Thoracic aorta (tissue), 2 donors: ENCODE results near the gene IFNAR2. TPM values are rescaled to one million over a fixed set of nuclear protein-coding genes. Genes with fewer than 3 reads are reported as not detected.

Experiments
- ATAC-seq: fragments of 150-250 bp; one replicate; pipeline ENCODE4 v1.8.0; 2017; ENCODE audit warnings: low read depth; ENCODE audit not compliant: insufficient number of reproducible peaks, low FRiP score
- DNase-seq: peaks from one replicate; pipeline ENCODE4 v3.0.0-alpha.2; 2020; ENCODE audit warnings: low spot score
- H3K27ac ChIP-seq, 2 donors: fragments of 200-600 bp; sonication (generic); 1 replicate in 1 of 2; 2 replicates in 1 of 2; pipeline ENCODE4 v1.5.1; 2016; ENCODE audit warnings: mild to moderate bottlenecking in 2 of 2, moderate library complexity in 2 of 2
- H3K27me3 ChIP-seq: fragments of 200-600 bp; sonication (generic); replicated peaks from 2 replicates; pipeline ENCODE4 v1.6.0; 2016; ENCODE audit warnings: mild to moderate bottlenecking; ENCODE audit not compliant: insufficient read depth
- H3K36me3 ChIP-seq: fragments of 200-600 bp; sonication (generic); one replicate; pipeline ENCODE4 v1.5.1; 2016
- H3K4me1 ChIP-seq, 2 donors: fragments of 200-600 bp; sonication (generic); 1 replicate in 1 of 2; 2 replicates in 1 of 2; pipeline versions ENCODE4 v1.5.1 to v1.6.0; 2016; ENCODE audit warnings: low read depth in 2 of 2, mild to moderate bottlenecking in 1 of 2; ENCODE audit not compliant: control insufficient read depth in 1 of 2
- H3K4me3 ChIP-seq: fragments of 200-600 bp; sonication (generic); 2 replicates; pipeline ENCODE4 v1.5.1; 2016; ENCODE audit warnings: mild to moderate bottlenecking
- H3K9me3 ChIP-seq: fragments of 200-600 bp; sonication (generic); 2 replicates; pipeline ENCODE4 v1.5.1; 2016
- CTCF ChIP-seq: fragments of 200-600 bp; sonication (generic); IDR thresholded peaks from one replicate; pipeline ENCODE4 v1.5.1; 2019; ENCODE audit warnings: antibody characterized with exemption
- total RNA-seq, 2 donors: library from RNA; depleted of rRNA; stranded (reverse); fragments of >200 nt; gene quantifications; one replicate each; pipeline versions ENCODE4 v1.1.0 to v1.2.3, GENCODE V29; 2016

Gene IFNAR2
- total RNA-seq, 2 donors from 2014 or later: 15.2 to 36.1 TPM

DNA sequence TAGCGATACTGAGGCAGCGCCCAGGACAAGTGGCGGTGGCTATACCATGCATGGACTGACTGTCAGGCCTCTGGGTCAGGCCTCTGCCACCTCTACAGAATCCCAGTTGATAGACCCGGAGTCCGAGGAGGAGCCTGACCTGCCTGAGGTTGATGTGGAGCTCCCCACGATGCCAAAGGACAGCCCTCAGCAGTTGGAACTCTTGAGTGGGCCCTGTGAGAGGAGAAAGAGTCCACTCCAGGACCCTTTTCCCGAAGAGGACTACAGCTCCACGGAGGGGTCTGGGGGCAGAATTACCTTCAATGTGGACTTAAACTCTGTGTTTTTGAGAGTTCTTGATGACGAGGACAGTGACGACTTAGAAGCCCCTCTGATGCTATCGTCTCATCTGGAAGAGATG lies 33.2 kb downstream of the IFNAR2 start:
- H3K27ac ChIP-seq: no peak overlapping the region
- DNase-seq (no peak), ATAC-seq (no peak)
- H3K4me3 ChIP-seq: no peak overlapping the region
- no peak for TF ChIP-seq CTCF
- no peaks in the 10 kb centered on the region for H3K27me3 ChIP-seq
- H3K9me3 ChIP-seq: no peaks in the 10 kb centered on the region
- H3K4me1 ChIP-seq: peaks cover 6 to 20% of the 10 kb centered on the region in 2 donors
- H3K36me3 ChIP-seq: peaks cover 5% of the 10 kb centered on the region

DNA sequence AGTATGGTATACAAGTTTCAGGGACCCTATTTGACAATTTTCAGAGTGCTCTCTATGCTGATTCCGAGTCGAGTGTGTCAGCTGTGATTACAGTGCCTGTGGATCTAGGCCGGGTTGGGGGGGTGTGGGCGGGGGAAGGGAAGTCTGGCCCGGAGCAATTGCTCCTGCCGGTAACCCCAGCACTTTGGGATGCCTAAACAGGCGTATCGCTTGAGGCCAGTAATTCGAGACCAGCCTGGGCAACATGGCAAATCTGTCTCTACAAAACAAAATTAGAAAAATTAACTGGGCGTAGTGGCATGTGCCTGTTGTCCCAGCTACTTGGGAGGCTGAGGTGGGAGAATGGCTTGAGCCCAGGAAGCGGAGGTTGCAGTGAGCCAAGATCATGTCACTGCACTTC lies 34.8 kb downstream of the IFNAR2 start:
- no peak overlapping the region for H3K4me3 ChIP-seq
- H3K4me1 ChIP-seq: peaks cover 6 to 23% of the 10 kb centered on the region in 2 donors
- H3K36me3 ChIP-seq: peaks cover 2% of the 10 kb centered on the region
- no peaks in the 10 kb centered on the region for H3K27me3 ChIP-seq
- DNase-seq (no peak), ATAC-seq (no peak)
- H3K9me3 ChIP-seq: no peaks in the 10 kb centered on the region
- no peak overlapping the region for H3K27ac ChIP-seq
- TF ChIP-seq CTCF: no peak

DNA sequence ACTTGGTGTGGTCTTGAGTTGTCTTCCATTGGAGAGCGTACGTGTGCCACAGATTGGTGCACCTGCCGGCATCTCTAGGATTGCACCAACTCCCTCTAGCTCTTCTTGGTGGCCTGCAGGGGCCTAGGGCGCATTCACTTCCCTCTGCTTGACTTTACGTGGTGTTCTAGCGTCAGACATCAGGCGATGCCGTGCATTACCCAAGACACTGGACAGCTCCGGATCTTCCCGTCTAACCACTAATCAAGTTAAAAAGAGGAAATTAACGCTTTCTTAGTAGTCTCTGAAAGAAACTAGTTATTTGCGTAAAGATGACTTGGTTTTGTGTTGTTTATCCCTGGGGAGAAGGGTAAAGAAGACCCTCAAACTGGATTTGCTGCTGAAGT lies 35.9 kb downstream of the IFNAR2 start:
- peaks cover 2% of the 10 kb centered on the region for H3K36me3 ChIP-seq
- H3K9me3 ChIP-seq: no peaks in the 10 kb centered on the region
- no peak for TF ChIP-seq CTCF
- H3K4me1 ChIP-seq: peaks cover 6 to 23% of the 10 kb centered on the region in 2 donors
- ATAC-seq (peak; percentile 23), DNase-seq (no peak)
- H3K27me3 ChIP-seq: no peaks in the 10 kb centered on the region
- peak overlapping the region; percentile 88 for H3K4me3 ChIP-seq
- H3K27ac ChIP-seq: peak overlapping the region in 1 of 2 donors; percentile 84

DNA sequence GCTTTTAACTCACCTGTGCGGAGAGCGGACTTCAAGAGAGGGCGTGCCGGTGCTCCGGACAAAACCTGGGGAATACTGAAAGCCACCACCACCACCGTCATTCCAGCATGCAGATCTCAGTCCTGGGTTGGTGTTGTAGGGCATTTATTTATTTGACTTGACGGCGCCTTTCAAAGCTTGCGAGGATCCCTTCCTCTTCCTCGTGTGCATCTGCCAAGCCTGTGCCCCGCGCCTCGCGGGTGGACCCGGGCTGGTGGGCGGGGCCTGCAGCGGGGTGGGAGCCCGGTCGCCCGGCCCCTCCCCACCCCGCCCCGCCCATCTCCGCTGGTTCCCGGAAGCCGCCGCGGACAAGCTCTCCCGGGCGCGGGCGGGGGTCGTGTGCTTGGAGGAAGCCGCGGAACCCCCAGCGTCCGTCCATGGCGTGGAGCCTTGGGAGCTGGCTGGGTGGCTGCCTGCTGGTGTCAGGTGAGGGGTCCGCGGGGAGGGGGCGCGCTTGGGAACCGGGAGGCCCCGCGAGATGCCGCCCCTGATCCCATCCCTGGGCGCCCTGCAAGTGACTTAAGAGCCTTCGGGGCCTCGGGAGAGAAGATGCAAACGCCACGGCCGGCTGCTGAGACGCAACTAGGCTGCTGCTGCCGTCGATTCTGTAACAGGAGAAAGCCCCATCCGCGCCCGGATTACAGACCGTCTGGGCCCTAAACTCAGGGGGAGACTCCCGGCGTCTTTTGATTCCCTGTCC lies 36.5 kb downstream of the IFNAR2 start, which contains the start of gene IL10RB:
IL10RB (plus strand) TSS at position 318 of the 739 bp plus-strand sequence; CDS start at position 417, 99 bp downstream.
- Histone ChIP-seq H3K27me3 (no peaks in the 10 kb centered on the region), H3K9me3 (no peaks in the 10 kb centered on the region), H3K36me3 (peaks cover 8% of the 10 kb centered on the region), H3K4me1 (peaks cover 6 to 23% of the 10 kb centered on the region in 2 donors), H3K27ac (peak within 1 kb of the TSS; percentile 84 to 86), H3K4me3 (peak within 1 kb of the TSS; percentile 88)
- no peak for TF ChIP-seq CTCF
- DNase-seq: peak; percentile 26
- peak; percentile 52 for ATAC-seq

- Histone ChIP-seq H3K4me3 (peak overlapping the region; percentile 88), H3K27ac (peak overlapping the region; percentile 84 to 86), H3K27me3 (no peaks in the 10 kb centered on the region), H3K4me1 (peaks cover 6 to 23% of the 10 kb centered on the region in 2 donors), H3K9me3 (no peaks in the 10 kb centered on the region), H3K36me3 (peaks cover 11% of the 10 kb centered on the region)
- no peak for TF ChIP-seq CTCF
- ATAC-seq (no peak), DNase-seq (no peak)
Observed at GRCh38 chr21:33266789-33267135, 37.0 kb downstream of the IFNAR2 start.
